Osteoblast (primary cell): ENCODE results near the gene SRPK2. TPM values are rescaled to one million over a fixed set of nuclear protein-coding genes. Genes with fewer than 3 reads are reported as not detected.

ENCODE experiments used
- DNase-seq: peaks from one replicate; pipeline ENCODE4 v3.0.0; 2011; ENCODE audit warnings: low spot score, mixed read lengths; ENCODE audit not compliant: insufficient read length; ENCODE audit errors: missing footprints
- H2AFZ ChIP-seq: 2 replicates; pipeline ENCODE4 v1.6.0; 2011; ENCODE audit warnings: mild to moderate bottlenecking, low read length
- H3K27ac ChIP-seq: 2 replicates; pipeline ENCODE4 v1.5.1; 2011; ENCODE audit warnings: mild to moderate bottlenecking, low read depth, low read length, moderate library complexity
- H3K27me3 ChIP-seq: 2 replicates; pipeline ENCODE4 v1.6.0; 2012; ENCODE audit warnings: mild to moderate bottlenecking, control low read depth, inconsistent platforms, low read length, moderate library complexity; ENCODE audit not compliant: insufficient read depth
- H3K36me3 ChIP-seq: 2 replicates; pipeline ENCODE4 v1.5.1; 2011; ENCODE audit warnings: mild to moderate bottlenecking, low read length, control low read depth, moderate library complexity; ENCODE audit not compliant: insufficient read depth
- H3K4me1 ChIP-seq: 2 replicates; pipeline ENCODE4 v1.5.1; 2011; ENCODE audit warnings: mild to moderate bottlenecking, low read length, control low read depth, moderate library complexity; ENCODE audit not compliant: insufficient read depth
- H3K4me2 ChIP-seq: 2 replicates; pipeline ENCODE4 v1.6.0; 2011; ENCODE audit warnings: mild to moderate bottlenecking, low read length; ENCODE audit not compliant: insufficient read depth
- H3K4me3 ChIP-seq: fragments of 200-600 bp; sonication (generic); 3 replicates; pipeline ENCODE4 v1.5.1; 2012; ENCODE audit warnings: mild to moderate bottlenecking, low read length, inconsistent platforms; ENCODE audit not compliant: insufficient read depth
- H3K79me2 ChIP-seq: 2 replicates; pipeline ENCODE4 v1.6.0; 2012; ENCODE audit warnings: mild to moderate bottlenecking, low read length, control low read depth, inconsistent platforms; ENCODE audit not compliant: insufficient read depth
- H3K9me3 ChIP-seq: 2 replicates; pipeline ENCODE4 v1.5.1; 2011; ENCODE audit warnings: low read depth, low read length, control low read depth
- H4K20me1 ChIP-seq: 2 replicates; pipeline ENCODE4 v1.6.0; 2012; ENCODE audit warnings: mild to moderate bottlenecking, low read length, control low read depth; ENCODE audit not compliant: insufficient read depth
- total RNA-seq: library from RNA; depleted of rRNA; stranded (reverse); fragments of >200 nt; gene quantifications from 2 replicates; pipeline ENCODE4 v1.2.3, GENCODE V29; 2012
- TF ChIP-seq, protein P1 (sequence below): IDR thresholded peaks from 2 replicates; pipeline ENCODE4 v1.5.1; 2011; ENCODE audit warnings: mild to moderate bottlenecking, low read depth, low read length, moderate library complexity; ENCODE audit errors: extremely low read depth

Gene SRPK2
- total RNA-seq, 1 donor: 82.2 TPM

DNA sequence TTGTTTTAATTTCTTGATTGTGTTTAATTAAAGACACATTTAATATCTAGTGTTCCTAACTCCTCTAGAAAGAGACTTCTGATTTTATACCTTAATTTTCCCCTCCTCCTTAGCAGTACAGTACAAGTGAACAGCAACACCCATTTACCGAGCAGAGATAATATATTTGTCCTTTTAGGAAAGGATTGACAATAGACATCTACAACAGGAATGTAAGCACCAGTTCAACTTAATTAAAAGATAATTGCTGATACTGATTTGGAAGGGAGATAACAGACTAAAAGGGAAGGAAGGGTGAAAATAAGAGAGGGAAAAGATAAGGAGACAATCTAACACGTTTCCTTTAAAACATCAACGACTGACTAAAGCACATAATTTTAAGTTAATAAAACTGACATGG lies 119.3 kb downstream of the SRPK2 start:
- Histone ChIP-seq H3K9me3 (no peaks in the 10 kb centered on the region), H2AFZ (peak overlapping the region; percentile 8), H3K27me3 (no peaks in the 10 kb centered on the region), H3K36me3 (no peaks in the 10 kb centered on the region), H3K27ac (peak overlapping the region; percentile 70), H4K20me1 (peaks cover 15% of the 10 kb centered on the region), H3K4me2 (peak overlapping the region; percentile 84), H3K4me1 (peaks cover 24% of the 10 kb centered on the region), H3K79me2 (peaks cover 85% of the 10 kb centered on the region), H3K4me3 (peak overlapping the region; percentile 61)
- DNase-seq: no peak
- TF ChIP-seq, protein P1, sequence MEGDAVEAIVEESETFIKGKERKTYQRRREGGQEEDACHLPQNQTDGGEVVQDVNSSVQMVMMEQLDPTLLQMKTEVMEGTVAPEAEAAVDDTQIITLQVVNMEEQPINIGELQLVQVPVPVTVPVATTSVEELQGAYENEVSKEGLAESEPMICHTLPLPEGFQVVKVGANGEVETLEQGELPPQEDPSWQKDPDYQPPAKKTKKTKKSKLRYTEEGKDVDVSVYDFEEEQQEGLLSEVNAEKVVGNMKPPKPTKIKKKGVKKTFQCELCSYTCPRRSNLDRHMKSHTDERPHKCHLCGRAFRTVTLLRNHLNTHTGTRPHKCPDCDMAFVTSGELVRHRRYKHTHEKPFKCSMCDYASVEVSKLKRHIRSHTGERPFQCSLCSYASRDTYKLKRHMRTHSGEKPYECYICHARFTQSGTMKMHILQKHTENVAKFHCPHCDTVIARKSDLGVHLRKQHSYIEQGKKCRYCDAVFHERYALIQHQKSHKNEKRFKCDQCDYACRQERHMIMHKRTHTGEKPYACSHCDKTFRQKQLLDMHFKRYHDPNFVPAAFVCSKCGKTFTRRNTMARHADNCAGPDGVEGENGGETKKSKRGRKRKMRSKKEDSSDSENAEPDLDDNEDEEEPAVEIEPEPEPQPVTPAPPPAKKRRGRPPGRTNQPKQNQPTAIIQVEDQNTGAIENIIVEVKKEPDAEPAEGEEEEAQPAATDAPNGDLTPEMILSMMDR: no peak

DNA sequence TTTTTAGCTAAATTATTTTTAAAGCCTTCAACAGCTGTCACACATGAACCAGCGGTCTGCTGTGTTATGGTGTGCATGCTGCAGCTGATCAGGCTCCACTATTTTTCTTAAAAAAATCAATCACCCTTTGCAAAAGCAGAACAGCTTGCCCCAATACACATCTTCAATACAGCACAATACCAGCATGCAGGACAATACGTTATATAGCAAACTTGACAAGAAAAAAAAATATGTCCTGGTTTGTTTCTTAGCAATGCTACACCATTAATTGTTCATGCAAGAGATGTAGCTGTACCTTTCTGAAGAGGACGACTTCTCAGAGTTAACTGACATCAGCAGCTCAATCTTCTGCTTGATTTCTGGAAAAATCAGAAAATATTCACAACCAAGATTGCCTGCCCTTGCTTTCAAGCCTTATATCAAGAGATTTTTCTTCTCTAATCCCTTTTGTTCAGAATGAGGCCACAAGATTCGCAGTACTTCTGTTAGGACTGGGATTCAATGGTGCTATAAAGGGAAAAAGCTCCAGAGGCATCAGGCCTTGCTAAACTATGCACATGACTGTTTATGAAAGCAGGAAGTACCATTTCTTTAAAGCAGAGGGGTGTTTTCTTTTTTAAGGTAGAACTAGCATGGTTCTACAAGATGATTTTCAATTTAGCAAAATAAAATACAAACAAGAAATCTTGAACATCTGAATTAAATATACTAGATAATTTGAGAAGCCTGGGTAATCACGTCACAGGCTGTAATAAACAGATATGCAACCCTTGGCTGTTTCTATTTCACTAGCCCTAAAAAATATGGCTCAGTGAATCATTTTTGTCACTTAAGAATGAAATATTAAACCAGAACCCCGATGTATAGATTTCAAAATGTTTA lies 120.0 kb downstream of the SRPK2 start:
- Histone ChIP-seq H3K27me3 (no peaks in the 10 kb centered on the region), H3K79me2 (peaks cover 85% of the 10 kb centered on the region), H3K36me3 (no peaks in the 10 kb centered on the region), H2AFZ (peak overlapping the region; percentile 40), H3K27ac (peak overlapping the region; percentile 70), H4K20me1 (peaks cover 12% of the 10 kb centered on the region), H3K9me3 (no peaks in the 10 kb centered on the region), H3K4me1 (peaks cover 24% of the 10 kb centered on the region), H3K4me3 (peak overlapping the region; percentile 61), H3K4me2 (peak overlapping the region; percentile 84)
- TF ChIP-seq, protein P1: no peak
- no peak for DNase-seq

DNA sequence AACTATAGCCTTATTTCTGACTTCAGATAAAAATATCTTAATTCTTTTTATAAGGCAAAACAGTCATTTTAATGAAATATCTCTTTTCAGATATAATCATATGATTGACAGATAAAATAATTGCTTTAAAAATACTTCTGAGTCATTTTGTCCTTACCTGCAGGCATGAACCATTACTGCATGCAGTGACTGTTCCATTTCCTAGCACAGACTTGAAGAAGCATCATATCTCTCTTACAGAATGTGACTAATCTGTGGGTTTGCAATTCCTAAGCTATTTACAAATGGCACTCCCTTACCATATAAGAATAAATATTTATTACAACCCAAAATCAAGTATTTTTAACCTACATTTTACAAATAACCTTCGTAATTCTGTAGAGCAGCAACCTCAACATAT lies 120.7 kb downstream of the SRPK2 start:
- H2AFZ ChIP-seq: no peak overlapping the region
- H4K20me1 ChIP-seq: peaks cover 18% of the 10 kb centered on the region
- peak overlapping the region; percentile 61 for H3K4me3 ChIP-seq
- H3K27ac ChIP-seq: peak overlapping the region; percentile 70
- no peaks in the 10 kb centered on the region for H3K36me3 ChIP-seq
- no peaks in the 10 kb centered on the region for H3K27me3 ChIP-seq
- H3K79me2 ChIP-seq: peaks cover 86% of the 10 kb centered on the region
- H3K4me2 ChIP-seq: peak overlapping the region; percentile 84
- peaks cover 24% of the 10 kb centered on the region for H3K4me1 ChIP-seq
- TF ChIP-seq, protein P1: no peak
- no peak for DNase-seq
- no peaks in the 10 kb centered on the region for H3K9me3 ChIP-seq

GRCh38 chr7:105267244-105267643 lies 121.5 kb downstream of the SRPK2 start:
- TF ChIP-seq, protein P1: no peak
- Histone ChIP-seq H3K4me2 (peak overlapping the region; percentile 84), H3K79me2 (peaks cover 88% of the 10 kb centered on the region), H3K27me3 (no peaks in the 10 kb centered on the region), H3K4me1 (peaks cover 24% of the 10 kb centered on the region), H2AFZ (no peak overlapping the region), H3K4me3 (no peak overlapping the region), H4K20me1 (peaks cover 18% of the 10 kb centered on the region), H3K36me3 (no peaks in the 10 kb centered on the region), H3K27ac (peak overlapping the region; percentile 70), H3K9me3 (no peaks in the 10 kb centered on the region)
- no peak for DNase-seq
